GM12874 (cell line): ENCODE data around the gene CCDC83.

ENCODE experiments used
- CTCF ChIP-seq: IDR thresholded peaks from 2 replicates; pipeline ENCODE4 v1.5.1; 2011; ENCODE audit warnings: low read depth, mild to moderate bottlenecking, control low read depth, low read length, moderate library complexity; ENCODE audit not compliant: insufficient read depth

Gene CCDC83

GRCh38 chr11:85918910-85919794, 64.0 kb downstream of the CCDC83 start:
- no peak for TF ChIP-seq CTCF

DNA sequence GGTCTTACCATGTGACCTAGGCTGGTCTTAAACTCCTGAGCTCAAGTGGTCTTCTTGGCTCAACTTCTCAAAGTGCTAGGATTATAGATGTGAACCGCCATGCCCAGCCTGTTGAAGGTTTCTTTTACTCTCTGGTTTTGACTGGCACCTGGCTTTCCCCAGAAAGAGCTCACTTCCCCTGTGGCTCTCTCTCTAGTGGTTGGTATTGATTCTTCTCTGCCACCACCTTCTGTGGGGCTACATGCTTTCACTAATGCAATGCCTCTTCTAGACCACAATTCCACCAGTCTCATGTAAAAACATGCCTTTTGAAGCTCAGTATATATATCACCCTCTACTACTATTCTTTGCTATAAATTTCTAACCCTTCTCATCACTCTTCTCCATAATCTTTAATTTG, 67.2 kb downstream of the CCDC83 start:
- TF ChIP-seq CTCF = no peak

DNA sequence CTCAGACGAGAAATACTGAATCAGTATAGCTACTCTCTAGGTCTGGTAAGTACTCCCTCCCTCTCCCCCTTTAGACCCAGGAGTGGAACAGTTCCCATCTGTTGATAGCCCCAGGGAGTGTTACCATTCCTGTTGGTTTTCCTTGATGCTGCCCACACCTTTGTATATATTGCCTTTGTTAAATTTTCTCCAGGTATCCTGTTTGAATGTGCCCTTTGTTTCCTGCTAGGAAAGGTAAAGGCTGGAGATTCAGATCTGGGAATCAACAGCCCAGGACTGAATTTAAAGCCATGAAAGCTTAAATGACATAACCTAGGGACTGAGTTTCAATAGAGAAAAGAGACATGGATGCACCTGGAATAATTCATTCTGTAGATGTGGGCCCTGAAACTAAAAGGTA, 68.3 kb downstream of the CCDC83 start:
- no peak for TF ChIP-seq CTCF

DNA sequence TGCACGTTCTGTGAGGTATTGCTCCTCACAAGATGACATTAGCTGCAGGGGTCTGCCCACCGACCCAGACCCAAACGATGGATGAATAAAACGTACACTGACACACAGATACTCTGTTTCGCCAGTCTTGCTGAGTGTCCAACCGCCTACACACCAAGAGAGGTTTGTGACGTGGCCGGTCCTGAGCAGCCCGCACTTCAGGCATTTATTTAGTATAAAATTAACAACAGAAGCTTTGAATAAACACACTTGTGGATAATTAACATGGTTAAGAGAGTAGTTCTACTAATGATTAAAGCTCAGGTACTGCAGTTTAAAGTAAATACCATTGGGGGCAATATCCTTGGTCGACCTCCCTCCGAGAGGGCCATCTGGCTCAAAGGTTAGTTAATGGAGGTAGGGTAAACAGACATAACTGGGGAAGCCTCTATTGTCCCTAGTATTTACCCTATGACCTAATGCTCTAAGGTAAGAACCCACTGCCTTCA, 75.7 kb downstream of the CCDC83 start:
- no peak for TF ChIP-seq CTCF

- TF ChIP-seq CTCF = no peak
Observed at GRCh38 chr11:85934596-85935169, 79.5 kb downstream of the CCDC83 start.

GRCh38 chr11:85935751-85936150, 80.6 kb downstream of the CCDC83 start:
- no peak for TF ChIP-seq CTCF

DNA sequence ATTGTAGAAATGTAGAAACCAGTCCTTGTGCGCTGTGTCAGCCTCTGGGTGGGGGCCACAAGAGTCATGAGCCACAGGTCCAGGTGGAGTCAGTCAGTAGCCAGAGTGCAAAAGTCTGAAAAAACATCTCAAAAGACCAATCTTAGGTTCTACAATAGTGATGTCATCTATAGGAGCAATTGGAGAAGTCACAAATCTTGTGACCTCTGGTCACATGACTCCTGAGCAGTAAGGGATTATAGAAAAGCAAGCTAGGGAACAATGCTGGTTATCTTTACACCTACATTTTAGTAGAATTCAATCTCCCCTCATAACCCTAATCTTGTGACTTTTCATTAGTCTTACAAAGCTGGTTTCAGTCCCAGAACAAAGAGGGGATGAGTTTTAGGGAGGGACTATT, 82.7 kb downstream of the CCDC83 start:
- no peak for TF ChIP-seq CTCF
